K562 (cell line): ENCODE data around the gene DDIT3. TPM values are rescaled to one million over a fixed set of nuclear protein-coding genes. Genes with fewer than 3 reads are reported as not detected.

Experiments used
- CBFB ChIP-seq: sonication (generic); formaldehyde crosslinking; IDR thresholded peaks from 2 replicates; pipeline ENCODE4 v1.4.0; 2020; ENCODE audit warnings: mild to moderate bottlenecking, missing genetic modification reagents
- CBX1 ChIP-seq: sonication (generic); IDR thresholded peaks from 2 replicates; pipeline ENCODE4 v1.6.1; 2016; ENCODE audit warnings: antibody characterized with exemption, low read depth, mild to moderate bottlenecking
- CTCF ChIP-seq, 3 experiments: IDR thresholded peaks in 2 of 3; conservative IDR thresholded peaks in 1 of 3; 2 replicates each; pipeline ENCODE4 v1.5.1; 2011 to 2012; ENCODE audit warnings: low read length in 3 of 3, mild to moderate bottlenecking in 3 of 3, control low read depth in 2 of 3, improper control_type of control experiment in 1 of 3, inconsistent platforms in 1 of 3, low read depth in 1 of 3, mixed read lengths in 1 of 3, moderate library complexity in 1 of 3; ENCODE audit not compliant: insufficient read depth in 2 of 3
- KDM2B ChIP-seq: fragments of 250-450 bp; sonication (Bioruptor Pico); IDR thresholded peaks from 2 replicates; pipeline ENCODE4 v1.8.0; 2021; ENCODE audit warnings: mild to moderate bottlenecking, moderate library complexity
- MEIS2 ChIP-seq: fragments of 450-650 bp; IDR thresholded peaks from 2 replicates; pipeline ENCODE4 v1.6.1; 2014; ENCODE audit warnings: mild to moderate bottlenecking; ENCODE audit not compliant: partially characterized antibody
- NCOA1 ChIP-seq: fragments of 450-650 bp; IDR thresholded peaks from 2 replicates; pipeline ENCODE4 v1.6.1; 2016; ENCODE audit warnings: low read depth
- PHF21A ChIP-seq: fragments of 450-650 bp; IDR thresholded peaks from 2 replicates; pipeline ENCODE4 v1.6.1; 2017; ENCODE audit warnings: low read depth, borderline replicate concordance
- TFE3 ChIP-seq: fragments of 450-650 bp; formaldehyde crosslinking; IDR thresholded peaks from 2 replicates; pipeline ENCODE4 v1.4.0; 2020; ENCODE audit warnings: mild to moderate bottlenecking, mixed read lengths
- ZFP30 ChIP-seq: fragments of 250-450 bp; sonication (Bioruptor Pico); IDR thresholded peaks from 2 replicates; pipeline ENCODE4 v1.8.0; 2022; ENCODE audit warnings: moderate library complexity, mild to moderate bottlenecking, inconsistent platforms, borderline replicate concordance
- ZFP91 ChIP-seq: sonication (generic); formaldehyde crosslinking; IDR thresholded peaks from 2 replicates; pipeline ENCODE4 v1.8.0; 2022; ENCODE audit warnings: mild to moderate bottlenecking, missing genetic modification reagents
- ZNF12 ChIP-seq: sonication (generic); formaldehyde crosslinking; IDR thresholded peaks from 2 replicates; pipeline ENCODE4 v1.4.0; 2020; ENCODE audit warnings: mild to moderate bottlenecking, missing genetic modification reagents
- ZNF274 ChIP-seq: IDR thresholded peaks from 2 replicates; pipeline ENCODE4 v1.6.1; 2011; ENCODE audit warnings: low read depth, mild to moderate bottlenecking, low read length, moderate library complexity, borderline replicate concordance
- ZNF3 ChIP-seq: fragments of 250-450 bp; sonication (Bioruptor Pico); IDR thresholded peaks from 2 replicates; pipeline ENCODE4 v1.5.0; 2021; ENCODE audit warnings: mild to moderate bottlenecking, moderate library complexity
- polyA plus RNA-seq, 8 experiments: library from polyadenylated mRNA; depleted of rRNA in 4 of 8; stranded (reverse) in 5 of 8; unstranded in 3 of 8; fragments of >200 nt; fragmentation: Nextera tagmentation in 2 of 8; fragmentation: Illumina TruSeq in 1 of 8; extraction: Ambion mirVana in 2 of 8; extraction: Trizol in 1 of 8; gene quantifications; 2 replicates each; pipeline versions ENCODE4 v1.2.1 to v1.2.3, GENCODE V29; 2011 to 2014; ENCODE audit warnings: inconsistent platforms in 1 of 8, missing spikeins in 1 of 8
- total RNA-seq, 7 experiments: library from RNA; depleted of rRNA in 6 of 7; stranded (reverse); fragments of >200 nt in 6 of 7; fragmentation: Illumina TruSeq in 2 of 7; extraction: Trizol in 2 of 7; gene quantifications; 2 replicates each; pipeline versions ENCODE4 v1.2.1 to v1.2.3, GENCODE V29; 2011 to 2021; ENCODE audit warnings: low replicate concordance in 1 of 7
- TF ChIP-seq, protein P1 (sequence below): IDR thresholded peaks from 2 replicates; pipeline ENCODE4 v1.6.1; 2011; ENCODE audit warnings: borderline replicate concordance, low read depth, mild to moderate bottlenecking, moderate library complexity, low read length; ENCODE audit not compliant: insufficient read depth, poor library complexity, severe bottlenecking
- TF ChIP-seq, protein P2 (sequence below), 2 experiments: IDR thresholded peaks in 1 of 2; conservative IDR thresholded peaks in 1 of 2; 2 replicates each; pipeline ENCODE4 v1.6.1; 2016; ENCODE audit warnings: low read depth in 2 of 2, mild to moderate bottlenecking in 1 of 2, missing compliant biosample characterization in 1 of 2, missing genetic modification characterization in 1 of 2, moderate library complexity in 1 of 2

Gene DDIT3
- total and polyA plus RNA-seq, 9 of the 15 experiments (the other 6 are each of a cell fraction or from before 2014, with no cell fraction given): 59.1 to 272 (median 89.9) TPM

GRCh38 chr12:57491393-57492280 lies 28.7 kb downstream of the DDIT3 start (continued):
- TF ChIP-seq MEIS2: peak; percentile 44
- no peak for TF ChIP-seq ZNF12 (CRISPR knock-in tag)
- TF ChIP-seq ZFP91 (CRISPR knock-in tag): no peak
- TF ChIP-seq, protein P1, sequence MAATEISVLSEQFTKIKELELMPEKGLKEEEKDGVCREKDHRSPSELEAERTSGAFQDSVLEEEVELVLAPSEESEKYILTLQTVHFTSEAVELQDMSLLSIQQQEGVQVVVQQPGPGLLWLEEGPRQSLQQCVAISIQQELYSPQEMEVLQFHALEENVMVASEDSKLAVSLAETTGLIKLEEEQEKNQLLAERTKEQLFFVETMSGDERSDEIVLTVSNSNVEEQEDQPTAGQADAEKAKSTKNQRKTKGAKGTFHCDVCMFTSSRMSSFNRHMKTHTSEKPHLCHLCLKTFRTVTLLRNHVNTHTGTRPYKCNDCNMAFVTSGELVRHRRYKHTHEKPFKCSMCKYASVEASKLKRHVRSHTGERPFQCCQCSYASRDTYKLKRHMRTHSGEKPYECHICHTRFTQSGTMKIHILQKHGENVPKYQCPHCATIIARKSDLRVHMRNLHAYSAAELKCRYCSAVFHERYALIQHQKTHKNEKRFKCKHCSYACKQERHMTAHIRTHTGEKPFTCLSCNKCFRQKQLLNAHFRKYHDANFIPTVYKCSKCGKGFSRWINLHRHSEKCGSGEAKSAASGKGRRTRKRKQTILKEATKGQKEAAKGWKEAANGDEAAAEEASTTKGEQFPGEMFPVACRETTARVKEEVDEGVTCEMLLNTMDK: no peak
- TF ChIP-seq TFE3: no peak
- TF ChIP-seq CTCF (IDR thresholded peaks at IDR 0.05 in 2 of 3, conservative IDR thresholded peaks at IDR 0.05 in 1 of 3; ENCODE audit: insufficient read depth in 2 of 3, low read depth in 1 of 3, low read length in 3 of 3): peak; percentile 14 to 30 (median 30); a peak in 2 of 6 replicates
- TF ChIP-seq KDM2B: no peak
- TF ChIP-seq, protein P2, sequence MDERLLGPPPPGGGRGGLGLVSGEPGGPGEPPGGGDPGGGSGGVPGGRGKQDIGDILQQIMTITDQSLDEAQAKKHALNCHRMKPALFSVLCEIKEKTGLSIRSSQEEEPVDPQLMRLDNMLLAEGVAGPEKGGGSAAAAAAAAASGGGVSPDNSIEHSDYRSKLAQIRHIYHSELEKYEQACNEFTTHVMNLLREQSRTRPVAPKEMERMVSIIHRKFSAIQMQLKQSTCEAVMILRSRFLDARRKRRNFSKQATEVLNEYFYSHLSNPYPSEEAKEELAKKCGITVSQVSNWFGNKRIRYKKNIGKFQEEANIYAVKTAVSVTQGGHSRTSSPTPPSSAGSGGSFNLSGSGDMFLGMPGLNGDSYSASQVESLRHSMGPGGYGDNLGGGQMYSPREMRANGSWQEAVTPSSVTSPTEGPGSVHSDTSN (CRISPR knock-in tag; IDR thresholded peaks at IDR 0.05; ENCODE audit: low read depth): no peak
- TF ChIP-seq, protein P2 (tag; conservative IDR thresholded peaks at IDR 0.05; ENCODE audit: low read depth): peak; percentile 36; the same call in 1 of the 2 replicates
- TF ChIP-seq ZNF3 (CRISPR knock-in tag): no peak
- TF ChIP-seq CBX1: no peak
- TF ChIP-seq ZNF274: no peak
- no peak for TF ChIP-seq NCOA1
- no peak for TF ChIP-seq PHF21A
- TF ChIP-seq ZFP30: no peak
- TF ChIP-seq CBFB (CRISPR knock-in tag): no peak
